ENCODE results near the gene MAP4K4.

MAP4K4 gene

GRCh38 chr2:101693991-101694588 is 3.4 kb upstream of the MAP4K4 start:
- DNase-seq = no peak

- no peak for DNase-seq
Observed at GRCh38 chr2:101696272-101697123, 1.0 kb upstream of the MAP4K4 start.

GRCh38 chr2:101698014-101698843 is 722 bp downstream of the MAP4K4 start:
- DNase-seq = no peak

DNA sequence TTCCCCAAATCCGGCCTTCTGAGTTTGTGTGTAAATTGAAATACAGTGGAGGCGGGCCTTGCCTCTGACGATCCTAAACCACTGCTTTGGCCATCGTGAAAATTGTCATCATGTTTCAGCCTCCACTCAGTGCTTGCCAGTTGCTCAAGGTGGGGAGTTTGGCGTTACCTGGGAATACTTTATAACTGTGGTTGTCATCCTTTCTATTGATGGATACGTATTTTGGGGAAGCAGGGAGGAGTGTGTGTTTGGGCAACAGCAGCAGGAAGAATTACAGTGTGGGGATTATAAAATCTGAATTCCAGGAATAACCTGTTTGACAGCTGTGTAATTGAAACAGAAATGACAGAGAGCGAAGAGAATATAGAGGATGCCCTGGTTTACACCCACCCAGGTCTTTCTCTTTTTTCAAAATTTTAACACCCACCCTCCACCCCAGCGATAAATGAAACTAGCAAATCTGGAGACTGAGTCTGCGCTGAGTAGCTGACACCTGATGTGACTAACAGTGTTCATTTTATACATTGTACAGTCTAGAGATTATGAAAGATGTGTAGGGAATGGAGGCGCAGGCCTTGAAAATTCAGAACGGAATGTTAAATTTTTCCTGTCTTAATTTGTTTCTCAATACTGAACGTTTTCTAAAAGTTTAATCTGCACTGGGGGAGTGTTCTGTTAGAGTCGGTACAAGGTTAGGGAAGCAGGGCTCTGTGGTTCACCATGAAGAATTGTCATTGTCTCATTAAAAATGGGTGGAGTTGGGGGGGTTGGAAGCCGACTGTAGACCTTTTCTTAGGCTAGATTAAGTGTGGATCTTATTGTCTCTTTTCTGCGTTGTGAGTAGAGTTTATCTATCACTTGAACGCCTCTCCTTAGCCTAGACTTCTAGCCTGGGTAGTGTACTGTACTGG is 1.6 kb downstream of the MAP4K4 start:
- DNase-seq = no peak

DNA sequence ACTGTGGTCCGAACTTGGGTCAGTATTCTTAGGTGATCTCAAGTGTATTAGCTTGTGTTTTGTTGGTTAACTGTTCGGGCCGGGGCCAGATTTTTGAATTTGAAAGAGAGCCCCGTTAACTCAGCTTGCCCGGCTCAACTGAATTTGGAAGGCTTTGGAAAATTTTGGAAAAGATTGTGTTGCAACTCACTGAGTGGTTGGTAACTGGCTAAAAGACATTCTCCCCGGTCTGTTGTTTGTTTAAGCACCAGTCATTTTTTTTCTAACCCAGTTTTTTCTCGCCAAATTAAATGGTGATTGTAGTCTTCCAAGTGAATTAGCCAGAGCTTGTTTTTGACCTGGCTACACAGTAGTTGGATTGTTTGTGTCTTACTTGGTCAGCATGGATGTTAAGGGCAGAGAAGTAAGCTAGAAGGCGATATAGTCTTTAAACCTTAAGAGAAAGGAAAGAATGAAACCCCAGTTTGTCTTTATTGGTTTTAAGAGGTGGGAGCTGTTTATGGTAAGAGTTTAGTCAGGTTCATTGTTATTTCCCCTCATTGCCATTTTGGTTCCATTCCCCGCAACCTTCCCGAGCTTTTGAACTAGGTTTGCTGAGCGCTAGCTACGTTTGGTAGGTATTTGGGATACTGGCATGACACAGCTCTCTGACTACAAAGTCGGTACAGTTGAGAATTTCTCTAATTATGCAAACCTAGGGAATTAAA is 2.4 kb downstream of the MAP4K4 start:
- DNase-seq = no peak

- DNase-seq = no peak
Observed at GRCh38 chr2:101704046-101704466, 6.5 kb downstream of the MAP4K4 start.

GRCh38 chr2:101704816-101705578 is 7.5 kb downstream of the MAP4K4 start:
- DNase-seq = no peak

- DNase-seq = no peak
Observed at GRCh38 chr2:101706121-101706818, 8.8 kb downstream of the MAP4K4 start.

DNA sequence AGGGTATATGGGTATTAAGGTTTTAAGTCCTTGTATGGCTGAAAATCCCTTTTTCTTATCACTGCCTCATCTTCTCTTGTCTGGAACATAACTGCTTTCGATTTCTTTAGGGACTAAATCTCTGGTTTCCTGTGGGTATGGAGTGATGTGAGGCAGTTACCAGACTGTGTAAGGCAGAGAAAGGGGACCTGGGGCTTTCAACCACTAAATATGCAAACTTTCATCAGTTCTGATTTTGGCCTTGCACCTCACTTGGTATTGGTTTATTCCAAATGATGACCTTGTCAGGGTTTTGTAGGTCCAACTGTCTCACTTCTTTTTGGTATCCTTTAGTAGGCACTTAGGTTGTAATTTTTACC is 9.3 kb downstream of the MAP4K4 start:
- no peak for DNase-seq

GRCh38 chr2:101710036-101710435 is 12.5 kb downstream of the MAP4K4 start:
- no peak for DNase-seq

- no peak for DNase-seq
Observed at GRCh38 chr2:101710471-101711318, 13.2 kb downstream of the MAP4K4 start.

- DNase-seq = no peak
Observed at GRCh38 chr2:101714118-101714517, 16.6 kb downstream of the MAP4K4 start.

- no peak for DNase-seq
Observed at GRCh38 chr2:101717071-101717845, 19.8 kb downstream of the MAP4K4 start.

DNA sequence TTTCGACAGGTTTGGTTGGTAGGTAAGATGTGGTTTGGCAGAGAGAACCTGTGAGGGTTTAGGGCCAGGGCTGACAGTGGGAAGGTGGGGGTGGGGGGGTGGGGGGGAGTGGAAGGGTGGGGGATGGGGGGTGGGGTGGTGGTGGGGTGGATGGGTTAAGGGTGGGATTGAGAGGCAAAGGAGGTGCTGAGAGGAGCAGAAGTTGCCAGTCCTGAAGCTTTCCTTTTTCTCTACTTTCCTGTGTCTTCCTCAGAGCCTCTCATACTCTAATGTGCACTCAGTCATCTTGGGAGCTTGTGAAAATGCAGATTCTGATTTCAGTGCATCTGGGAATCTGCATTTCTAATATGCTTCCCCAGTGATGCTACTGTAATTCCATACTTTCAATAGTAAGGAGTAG is 21.0 kb downstream of the MAP4K4 start:
- no peak for DNase-seq

- DNase-seq = no peak
Observed at GRCh38 chr2:101718993-101719571, 21.6 kb downstream of the MAP4K4 start.

DNA sequence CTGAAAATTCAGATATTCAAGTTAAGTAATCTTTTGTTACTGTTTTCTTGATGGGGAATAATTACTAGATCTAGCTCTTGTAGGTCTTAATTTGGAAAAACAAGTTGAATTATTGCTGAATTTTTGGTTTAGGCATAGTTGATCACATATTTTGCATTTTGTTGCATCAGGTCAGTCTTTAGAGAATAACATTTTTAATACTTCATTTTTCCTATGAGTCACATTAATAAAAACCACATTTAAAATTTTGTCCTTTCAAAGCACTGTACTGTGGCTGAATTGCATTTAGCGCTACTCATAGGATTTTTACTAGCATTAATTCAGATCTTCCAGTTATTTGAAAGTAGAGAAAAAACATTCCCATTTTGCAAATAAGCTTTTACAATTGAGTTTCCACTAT is 23.2 kb downstream of the MAP4K4 start:
- DNase-seq = no peak

DNA sequence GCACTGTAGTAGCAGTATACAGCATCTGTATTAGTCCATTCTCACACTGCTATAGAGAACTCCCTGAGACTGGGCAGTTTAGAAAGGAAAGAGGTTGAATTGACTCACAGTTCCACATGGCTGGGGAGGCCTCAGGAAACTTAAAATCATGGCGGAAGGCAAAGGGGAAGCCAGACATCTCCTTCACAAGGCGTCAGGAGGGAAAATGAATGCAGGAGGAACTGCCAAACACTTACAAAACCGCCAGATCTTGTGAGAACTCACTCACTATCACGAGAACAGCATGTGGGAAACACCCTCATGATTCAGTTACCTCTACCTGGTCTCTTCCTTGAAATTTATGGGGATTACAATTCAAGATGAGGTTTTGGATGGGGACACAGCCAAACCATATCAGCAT is 25.4 kb downstream of the MAP4K4 start:
- no peak for DNase-seq

DNA sequence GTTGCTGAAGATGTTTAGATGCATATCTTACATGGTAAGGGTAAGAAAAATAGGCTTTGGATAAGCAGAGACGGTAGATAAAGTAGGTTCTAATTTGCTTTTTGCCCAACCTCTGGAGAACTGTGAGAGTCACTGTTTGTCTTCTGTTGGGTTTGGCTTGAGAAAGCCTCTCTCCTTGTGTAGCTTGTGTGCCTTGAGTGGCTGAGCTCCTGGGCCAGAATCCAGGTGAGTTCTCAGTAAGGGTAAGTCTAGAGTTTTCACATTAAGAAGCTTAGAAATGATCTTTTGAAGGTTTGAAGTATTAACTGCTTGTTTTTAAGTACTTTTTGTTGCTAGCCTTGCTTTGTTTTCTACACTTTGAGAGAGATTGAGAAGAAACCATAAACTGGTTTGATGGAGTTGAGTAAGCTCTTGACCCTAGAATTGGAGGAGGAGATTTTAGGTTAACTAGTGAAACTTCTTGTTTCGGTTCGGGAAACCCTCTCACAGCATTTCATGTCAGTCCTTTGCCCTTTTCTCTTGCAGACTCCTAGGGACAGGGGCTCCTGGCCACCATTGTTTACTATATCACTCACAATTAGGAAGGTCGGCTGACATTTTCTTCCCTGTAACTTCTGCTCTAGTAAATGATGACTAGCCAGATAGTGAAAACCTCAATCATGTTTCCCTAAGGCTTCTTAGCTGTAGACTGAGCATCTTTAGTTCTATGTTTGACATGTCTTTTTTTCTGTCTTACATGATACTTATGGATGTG is 26.0 kb downstream of the MAP4K4 start:
- DNase-seq = no peak

Measured in NCI-H2107 (cell line).